HCT116 (cell line): ENCODE results near the gene SDK2.

Experiments
- CEBPB ChIP-seq: IDR thresholded peaks from 2 replicates; pipeline ENCODE4 v1.6.1; 2012; ENCODE audit warnings: low read depth
- EZH2phosphoT487 ChIP-seq: fragments of 200-600 bp; IDR thresholded peaks from 2 replicates; pipeline ENCODE4 v1.6.1; 2018; ENCODE audit warnings: antibody characterized with exemption, borderline replicate concordance
- POLR2AphosphoS5 ChIP-seq: IDR thresholded peaks from 2 replicates; pipeline ENCODE4 v1.6.1; 2011; ENCODE audit warnings: mild to moderate bottlenecking, low read depth, low read length, moderate library complexity
- RAD21 ChIP-seq: IDR thresholded peaks from 2 replicates; pipeline ENCODE4 v1.6.1; 2012; ENCODE audit warnings: low read depth, mild to moderate bottlenecking
- TCF7L2 ChIP-seq: IDR thresholded peaks from 2 replicates; pipeline ENCODE4 v1.7.0; 2011; ENCODE audit warnings: borderline replicate concordance, inconsistent platforms; ENCODE audit not compliant: insufficient read depth, insufficient read length; ENCODE audit errors: extremely low read depth
- ZFX ChIP-seq: fragments of 450-650 bp; IDR thresholded peaks from 2 replicates; pipeline ENCODE4 v1.6.1; 2017
- TF ChIP-seq, protein P1 (sequence below): IDR thresholded peaks from 2 replicates; pipeline ENCODE4 v1.6.1; 2012
- TF ChIP-seq, protein P2 (sequence below), 3 experiments: fragments of 200-600 bp in 1 of 3; sonication (generic) in 1 of 3; IDR thresholded peaks in 2 of 3; conservative IDR thresholded peaks in 1 of 3; 2 replicates each; pipeline ENCODE4 v1.5.1; 2012 to 2017; ENCODE audit warnings: low read depth in 2 of 3, low read length in 2 of 3, antibody characterized with exemption in 1 of 3, borderline replicate concordance in 1 of 3, control low read depth in 1 of 3, mild to moderate bottlenecking in 1 of 3, mixed read lengths in 1 of 3, mixed run types in 1 of 3, moderate library complexity in 1 of 3; ENCODE audit not compliant: insufficient read depth in 1 of 3

DNA sequence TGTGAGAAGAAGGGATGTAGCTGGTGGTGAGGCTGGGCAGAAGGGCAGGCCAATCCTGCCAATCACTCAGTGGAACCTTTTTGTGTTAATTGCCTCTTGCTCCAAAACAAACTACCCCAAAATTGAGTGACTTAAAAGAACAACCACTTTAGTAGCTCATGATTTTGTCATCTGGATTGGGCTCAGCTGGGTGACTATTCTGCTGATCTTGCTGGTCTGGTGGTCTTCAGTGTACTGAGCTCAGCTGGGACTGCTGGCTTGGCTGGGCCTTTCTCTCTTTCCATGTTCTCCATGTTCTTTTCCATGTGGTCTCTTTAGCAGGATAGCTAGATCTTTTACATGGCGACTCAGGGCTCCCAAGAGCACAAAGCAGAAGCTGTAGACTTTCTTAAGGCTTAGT, 37.7 kb upstream of the SDK2 start:
- no peak for TF ChIP-seq POLR2AphosphoS5
- TF ChIP-seq RAD21 = no peak
- no peak for TF ChIP-seq ZFX
- TF ChIP-seq, protein P1, sequence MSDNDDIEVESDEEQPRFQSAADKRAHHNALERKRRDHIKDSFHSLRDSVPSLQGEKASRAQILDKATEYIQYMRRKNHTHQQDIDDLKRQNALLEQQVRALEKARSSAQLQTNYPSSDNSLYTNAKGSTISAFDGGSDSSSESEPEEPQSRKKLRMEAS = no peak
- TF ChIP-seq CEBPB = no peak
- TF ChIP-seq, protein P2, sequence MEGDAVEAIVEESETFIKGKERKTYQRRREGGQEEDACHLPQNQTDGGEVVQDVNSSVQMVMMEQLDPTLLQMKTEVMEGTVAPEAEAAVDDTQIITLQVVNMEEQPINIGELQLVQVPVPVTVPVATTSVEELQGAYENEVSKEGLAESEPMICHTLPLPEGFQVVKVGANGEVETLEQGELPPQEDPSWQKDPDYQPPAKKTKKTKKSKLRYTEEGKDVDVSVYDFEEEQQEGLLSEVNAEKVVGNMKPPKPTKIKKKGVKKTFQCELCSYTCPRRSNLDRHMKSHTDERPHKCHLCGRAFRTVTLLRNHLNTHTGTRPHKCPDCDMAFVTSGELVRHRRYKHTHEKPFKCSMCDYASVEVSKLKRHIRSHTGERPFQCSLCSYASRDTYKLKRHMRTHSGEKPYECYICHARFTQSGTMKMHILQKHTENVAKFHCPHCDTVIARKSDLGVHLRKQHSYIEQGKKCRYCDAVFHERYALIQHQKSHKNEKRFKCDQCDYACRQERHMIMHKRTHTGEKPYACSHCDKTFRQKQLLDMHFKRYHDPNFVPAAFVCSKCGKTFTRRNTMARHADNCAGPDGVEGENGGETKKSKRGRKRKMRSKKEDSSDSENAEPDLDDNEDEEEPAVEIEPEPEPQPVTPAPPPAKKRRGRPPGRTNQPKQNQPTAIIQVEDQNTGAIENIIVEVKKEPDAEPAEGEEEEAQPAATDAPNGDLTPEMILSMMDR (IDR thresholded peaks at IDR 0.05 in 2 of 3, conservative IDR thresholded peaks at IDR 0.05 in 1 of 3; ENCODE audit: borderline replicate concordance in 1 of 3, insufficient read depth in 1 of 3, low read depth in 2 of 3, low read length in 2 of 3) = no peak
- TF ChIP-seq TCF7L2 = no peak
- TF ChIP-seq EZH2phosphoT487 = no peak
